Activated T-cell treated with anti-CD3 and anti-CD28 coated beads for 4 hours (primary cell): ENCODE results near the gene ZIC5.
A peak's percentile ranks its signal among the peaks of the same experiment; 100 is the strongest.

Experiments
- DNase-seq: peaks from one replicate; pipeline ENCODE4 v3.0.0-alpha.2; 2020

The ZIC5 gene

GRCh38 chr13:99974939-99975561 lies 3.5 kb upstream of the ZIC5 start:
- DNase-seq: no peak

GRCh38 chr13:99974296-99974938 lies 2.9 kb upstream of the ZIC5 start:
- DNase-seq: no peak

- DNase-seq: no peak
Measured at GRCh38 chr13:99973808-99974185, 2.2 kb upstream of the ZIC5 start.

- no peak for DNase-seq
Measured at GRCh38 chr13:99973163-99973807, 1.7 kb upstream of the ZIC5 start.

- no peak for DNase-seq
Measured at GRCh38 chr13:99972190-99972731, 694 bp upstream of the ZIC5 start.

- no peak for DNase-seq
Measured at GRCh38 chr13:99970651-99971575, 654 bp downstream of the ZIC5 start.

- DNase-seq: peak; percentile 49
Measured at GRCh38 chr13:99969919-99970650, 1.5 kb downstream of the ZIC5 start.

- DNase-seq: no peak
Measured at GRCh38 chr13:99969453-99969918, 2.1 kb downstream of the ZIC5 start.

GRCh38 chr13:99968521-99969452 lies 2.8 kb downstream of the ZIC5 start:
- DNase-seq: no peak

- DNase-seq: no peak
Measured at GRCh38 chr13:99967869-99968520, 3.6 kb downstream of the ZIC5 start.

- DNase-seq: no peak
Measured at GRCh38 chr13:99967498-99967868, 4.1 kb downstream of the ZIC5 start.

- no peak for DNase-seq
Measured at GRCh38 chr13:99966064-99966805, 5.3 kb downstream of the ZIC5 start.

- no peak for DNase-seq
Measured at GRCh38 chr13:99965329-99966000, 6.1 kb downstream of the ZIC5 start.

- no peak for DNase-seq
Measured at GRCh38 chr13:99963816-99964339, 7.7 kb downstream of the ZIC5 start.

GRCh38 chr13:99962242-99962641 lies 9.3 kb downstream of the ZIC5 start:
- DNase-seq: no peak

- no peak for DNase-seq
Measured at GRCh38 chr13:99961636-99962035, 9.9 kb downstream of the ZIC5 start.

- DNase-seq: no peak
Measured at GRCh38 chr13:99960663-99961311, 10.8 kb downstream of the ZIC5 start.

- DNase-seq: no peak
Measured at GRCh38 chr13:99959540-99960230, 11.9 kb downstream of the ZIC5 start.
